ENCODE results near the gene RNF112.
"Not testable (repeated sequence)": the region's sequence is repeated elsewhere in the genome, so short reads cannot be mapped to it uniquely, and the experiment has no call there.

Gene RNF112

DNA sequence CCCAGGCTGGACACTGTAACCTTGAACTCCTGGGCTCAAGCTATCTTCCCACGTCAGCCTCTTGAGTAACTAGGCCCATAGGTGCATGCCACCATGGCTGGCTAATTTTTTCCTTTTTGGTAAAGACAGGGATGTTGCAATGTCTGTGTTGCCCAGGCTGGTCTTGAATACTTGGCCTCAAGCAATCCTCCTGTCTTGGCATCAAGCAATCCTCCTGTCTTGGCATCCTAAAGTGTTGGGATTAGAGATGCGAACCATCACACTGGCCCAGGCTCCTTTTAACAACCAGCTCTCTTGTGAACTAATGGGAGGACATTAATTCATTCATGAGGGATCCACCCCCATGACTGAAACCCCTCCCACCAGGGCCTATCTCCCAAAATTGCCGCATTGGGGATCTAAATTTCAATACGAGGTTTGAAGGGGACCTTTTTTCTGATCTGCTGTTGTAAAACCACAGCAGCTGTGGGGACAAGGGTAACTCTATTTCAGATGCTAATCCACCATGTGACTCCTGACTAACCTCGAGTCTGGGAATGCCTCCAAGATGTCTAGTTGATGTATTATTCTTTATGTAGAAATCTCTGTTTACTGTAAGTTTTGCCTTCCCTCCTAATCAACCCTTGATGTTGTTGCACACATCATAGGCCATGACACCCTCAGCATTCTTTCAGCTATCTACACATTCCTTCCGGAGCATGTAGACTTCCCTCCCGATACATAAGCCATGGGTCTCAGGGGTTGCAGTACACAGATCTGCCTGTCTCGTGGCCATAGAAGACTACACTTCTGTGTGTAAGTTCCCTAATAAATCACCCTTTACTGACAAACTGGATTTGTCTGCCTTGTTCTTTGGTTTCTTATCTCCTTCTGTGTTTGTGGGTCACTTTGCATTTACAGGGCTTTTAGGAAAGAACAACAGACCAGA lies 37.6 kb downstream of the RNF112 start:
- peak; percentile 15 for DNase-seq (ENCODE audit: low spot score)

DNA sequence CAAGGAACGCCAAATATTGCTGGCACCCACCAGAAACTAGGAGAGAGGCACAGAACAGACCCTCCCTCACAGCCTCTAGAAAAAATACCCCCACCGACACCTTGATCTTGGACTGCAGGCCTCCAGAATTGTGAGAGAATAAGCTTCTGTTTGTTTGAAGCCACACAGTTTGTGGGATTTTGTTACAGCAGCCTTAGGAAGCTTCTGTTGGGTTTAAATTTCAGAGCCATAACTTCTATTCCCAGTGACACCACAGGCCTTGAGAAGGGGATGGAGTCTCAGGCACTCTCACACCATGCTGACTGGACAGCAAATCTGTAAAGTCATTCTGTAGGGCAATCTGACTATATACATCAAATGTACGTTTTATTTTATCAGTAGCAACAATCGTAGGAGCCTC lies 38.6 kb downstream of the RNF112 start:
- DNase-seq (ENCODE audit: low spot score) = no peak

DNA sequence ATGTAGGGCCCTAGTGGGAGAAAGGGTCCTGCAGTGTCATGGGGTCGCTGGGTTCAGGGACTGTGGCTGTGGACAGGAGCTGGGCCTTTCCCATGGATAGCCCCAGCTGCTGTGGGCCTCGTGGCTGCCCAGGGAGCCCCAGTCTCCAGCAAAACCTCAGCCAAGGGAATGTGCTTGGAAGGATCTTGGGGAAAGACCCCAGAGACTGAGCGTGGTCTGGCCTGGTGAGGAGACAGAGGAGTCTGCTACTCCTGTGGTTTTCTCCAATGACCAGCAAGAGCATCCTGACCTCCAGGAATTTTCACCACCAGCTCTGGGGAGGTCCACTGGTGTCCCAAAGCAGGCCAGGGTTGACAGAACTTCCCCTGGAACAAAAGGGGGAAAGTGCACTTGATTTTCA lies 42.3 kb downstream of the RNF112 start:
- no peak for DNase-seq (ENCODE audit: low spot score)

DNA sequence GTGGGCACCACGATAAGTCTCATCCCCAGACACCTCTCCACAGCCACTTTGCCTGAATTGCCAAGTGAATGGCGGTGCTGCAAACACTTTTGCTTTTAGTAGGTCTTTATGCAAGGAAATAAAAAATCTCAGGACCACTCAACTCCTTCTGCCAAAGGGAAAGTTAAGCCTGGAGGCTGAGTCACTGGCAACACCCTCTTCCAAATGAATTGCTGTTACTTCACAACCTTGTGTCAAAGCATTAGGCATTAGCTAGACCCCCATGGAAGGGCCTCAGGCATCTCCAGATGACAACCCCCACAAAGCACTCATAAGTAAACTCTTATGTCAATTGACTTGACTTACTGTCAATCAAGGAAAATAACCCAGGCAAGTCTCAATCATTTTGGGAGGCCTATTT lies 43.0 kb downstream of the RNF112 start:
- DNase-seq (ENCODE audit: low spot score) = no peak

DNA sequence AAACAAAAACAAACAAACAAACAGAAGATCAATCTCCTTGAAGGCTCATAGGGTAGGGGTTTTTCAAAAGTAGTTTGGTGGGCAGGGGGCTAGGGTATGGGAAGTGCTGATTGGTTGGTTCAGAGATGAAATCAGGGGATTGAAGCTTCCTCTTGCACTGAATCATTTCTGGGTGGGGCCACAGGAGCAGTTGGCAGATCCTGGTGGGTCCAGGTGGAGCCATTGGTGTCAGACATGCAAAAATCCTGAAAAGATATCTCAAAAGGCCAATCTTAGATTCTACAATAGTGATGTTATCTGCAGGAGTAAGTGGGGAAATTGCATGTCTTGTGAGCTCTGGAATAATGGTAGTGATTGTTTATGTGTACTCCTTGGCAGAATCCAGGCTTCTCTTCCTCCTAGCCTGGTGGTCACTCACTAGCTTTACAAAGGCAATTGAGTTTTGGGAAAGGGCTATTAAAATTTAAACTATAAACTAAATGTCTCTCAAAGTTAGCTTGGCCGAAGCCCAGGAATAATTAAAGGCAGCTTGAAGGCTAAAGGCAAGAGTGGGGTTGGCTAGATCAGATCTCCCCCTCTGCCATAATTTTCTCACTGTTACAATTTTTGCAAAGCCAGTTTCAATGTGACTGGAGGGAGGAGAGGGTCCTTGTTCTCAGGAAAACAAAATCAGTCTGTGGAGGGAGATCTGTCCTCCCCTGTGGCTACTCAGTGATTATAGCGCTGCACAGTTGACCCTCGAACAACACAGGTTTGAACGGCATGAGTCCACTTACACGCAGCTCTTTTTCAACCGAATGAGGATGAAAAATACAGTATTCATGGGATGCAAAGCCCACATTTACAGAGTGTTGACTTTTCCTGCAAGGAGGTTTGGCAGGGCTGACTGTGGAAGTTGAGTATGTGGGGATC lies 45.2 kb downstream of the RNF112 start:
- DNase-seq (ENCODE audit: low spot score) = no peak

DNA sequence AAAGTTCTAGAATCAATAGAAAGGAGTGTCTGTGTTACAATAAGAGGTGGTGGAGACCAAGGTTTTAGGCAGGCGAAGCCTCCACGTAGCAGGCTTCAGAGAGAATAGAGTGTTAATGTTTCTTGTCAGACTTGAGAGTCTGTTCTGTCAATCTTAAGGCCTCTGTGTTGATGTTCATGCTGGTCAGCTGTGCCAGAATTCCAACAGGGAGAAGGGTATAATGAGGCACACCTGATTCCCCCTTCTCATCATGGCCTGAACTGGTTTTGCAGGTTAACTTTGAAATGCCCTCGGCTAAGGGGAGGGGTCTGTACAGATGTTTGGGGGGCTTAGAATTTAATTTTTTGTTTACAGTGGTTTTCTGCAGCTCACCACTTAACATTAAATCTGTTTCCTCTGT lies 46.0 kb downstream of the RNF112 start:
- no peak for DNase-seq (ENCODE audit: low spot score)

DNA sequence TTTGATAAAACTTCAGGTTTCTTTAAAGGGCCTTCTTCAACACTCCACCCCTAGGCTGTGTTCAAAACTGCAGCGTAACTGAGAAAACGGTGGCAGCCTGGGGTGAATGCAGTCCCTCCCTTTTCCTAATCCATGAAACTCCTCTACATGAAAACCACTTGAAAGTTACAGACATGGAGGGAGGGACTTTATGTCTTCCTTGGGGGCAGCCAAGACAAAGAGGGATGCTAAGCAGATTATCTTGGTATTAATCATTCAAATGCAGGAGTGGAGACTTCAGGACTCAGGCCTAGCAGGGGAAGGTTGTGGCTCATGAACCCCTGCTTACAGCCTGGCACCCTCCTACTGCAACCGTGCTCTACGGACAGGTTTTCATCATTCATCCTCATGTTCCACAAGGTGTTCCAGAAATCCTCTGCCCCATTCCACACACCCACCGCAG lies 46.8 kb downstream of the RNF112 start:
- no peak for DNase-seq (ENCODE audit: low spot score)

DNA sequence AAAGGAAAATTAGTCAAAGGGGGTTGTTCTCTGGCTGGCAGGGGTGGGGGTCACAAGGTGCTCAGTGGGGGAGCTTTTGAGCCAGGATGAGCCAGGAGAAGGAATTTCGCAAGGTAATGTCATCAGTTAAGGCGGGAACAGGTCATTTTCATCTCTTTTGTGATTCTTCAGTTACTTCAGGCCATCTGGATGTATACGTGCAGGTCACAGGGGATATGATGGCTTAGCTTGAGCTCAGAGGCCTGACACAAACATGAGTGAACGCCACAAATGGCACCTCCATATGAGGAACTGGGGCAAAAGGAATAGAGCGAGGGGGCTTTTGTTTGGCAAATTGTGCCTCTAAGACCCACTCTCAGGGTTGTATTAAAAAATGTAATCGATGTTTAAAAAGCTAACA lies 47.4 kb downstream of the RNF112 start:
- not testable (repeated sequence) for DNase-seq (ENCODE audit: low spot score)

DNA sequence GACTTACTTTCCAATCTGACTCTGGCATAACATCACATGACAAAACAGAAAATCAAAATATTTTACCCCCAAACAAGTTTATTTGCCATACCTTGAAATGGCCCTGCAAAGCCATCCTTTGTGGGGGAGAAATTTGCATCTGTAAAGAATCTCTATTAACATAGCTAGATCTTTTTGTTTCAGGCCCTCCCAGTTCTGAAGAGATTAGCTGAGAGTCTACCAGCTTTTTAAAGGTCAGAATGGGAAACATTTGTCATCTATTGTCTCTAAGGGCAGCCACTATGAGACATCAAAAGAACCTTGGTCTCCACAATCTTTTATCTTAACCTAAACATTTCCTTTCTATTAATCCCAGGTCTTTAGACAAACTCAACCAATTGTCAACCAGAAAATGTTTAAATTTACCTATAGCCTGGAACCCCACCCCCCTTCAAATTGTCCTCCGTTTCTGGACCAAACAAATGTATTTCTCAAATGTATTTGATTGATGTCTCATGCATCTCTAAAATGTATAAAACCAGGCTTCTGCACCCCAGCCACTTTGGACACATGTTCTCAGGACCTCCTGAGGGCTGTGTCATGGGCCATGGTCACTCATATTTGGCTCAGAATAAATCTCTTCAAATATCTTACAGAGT lies 48.1 kb downstream of the RNF112 start:
- DNase-seq (ENCODE audit: low spot score) = not testable (repeated sequence)

DNA sequence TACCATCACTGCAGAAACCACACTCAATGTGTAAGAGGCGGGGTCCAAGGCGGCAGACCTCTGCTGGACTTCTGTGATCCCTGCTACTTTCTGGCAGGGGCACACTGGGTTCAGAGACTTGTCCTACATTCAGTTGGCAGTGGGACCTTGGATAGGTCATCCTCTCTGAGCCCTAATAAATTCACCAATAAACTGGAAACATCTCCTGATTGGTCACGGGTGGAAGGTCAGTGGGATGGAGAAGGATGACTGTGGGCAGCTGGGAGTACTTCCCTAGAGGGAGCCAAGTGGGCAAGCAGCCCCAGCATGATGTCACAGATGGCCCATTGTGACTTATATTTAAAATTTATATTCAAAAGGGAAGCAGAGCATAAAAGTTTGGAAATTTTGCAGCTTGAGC lies 49.7 kb downstream of the RNF112 start:
- DNase-seq (ENCODE audit: low spot score) = peak; percentile 28

DNA sequence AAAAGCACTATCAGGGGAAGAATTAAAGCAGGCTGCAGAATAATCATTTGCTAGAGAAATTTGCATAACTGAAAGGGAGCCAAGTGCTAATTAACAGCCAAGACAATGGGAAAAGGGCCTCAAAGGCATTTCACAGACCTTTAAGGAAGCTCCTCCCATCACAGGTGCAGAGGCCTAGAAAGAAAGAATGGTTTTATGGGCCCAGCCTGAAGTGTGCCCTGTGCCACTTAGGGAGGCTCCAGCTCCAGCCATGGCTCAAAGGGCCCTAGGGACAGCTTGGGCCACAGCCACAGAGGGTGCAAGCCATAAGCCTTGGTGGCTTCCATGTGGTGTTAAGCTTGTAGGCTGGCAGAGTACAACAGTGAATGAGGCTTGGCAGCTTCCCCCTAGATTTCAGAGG lies 50.1 kb downstream of the RNF112 start:
- DNase-seq (ENCODE audit: low spot score) = peak; percentile 14

DNA sequence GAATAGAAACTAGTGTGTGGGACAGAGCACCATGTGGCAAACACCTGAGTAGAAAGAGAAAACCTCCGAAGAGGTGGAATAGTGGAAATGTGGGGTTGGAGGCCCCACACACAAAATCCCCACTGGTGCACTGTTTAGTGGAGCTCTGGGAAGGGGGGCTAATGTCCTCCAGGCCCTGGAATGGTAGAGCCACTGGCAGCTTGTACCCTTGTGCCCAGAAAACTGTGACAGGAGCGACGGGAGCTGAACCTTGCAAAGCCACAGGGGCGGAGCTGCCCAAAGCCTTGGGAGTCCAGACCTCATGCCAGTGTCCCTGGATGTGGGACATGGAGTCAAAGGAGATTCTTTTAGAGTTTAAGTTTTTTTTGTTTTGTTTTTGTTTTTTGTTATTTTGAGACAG lies 50.6 kb downstream of the RNF112 start:
- no peak for DNase-seq (ENCODE audit: low spot score)

DNA sequence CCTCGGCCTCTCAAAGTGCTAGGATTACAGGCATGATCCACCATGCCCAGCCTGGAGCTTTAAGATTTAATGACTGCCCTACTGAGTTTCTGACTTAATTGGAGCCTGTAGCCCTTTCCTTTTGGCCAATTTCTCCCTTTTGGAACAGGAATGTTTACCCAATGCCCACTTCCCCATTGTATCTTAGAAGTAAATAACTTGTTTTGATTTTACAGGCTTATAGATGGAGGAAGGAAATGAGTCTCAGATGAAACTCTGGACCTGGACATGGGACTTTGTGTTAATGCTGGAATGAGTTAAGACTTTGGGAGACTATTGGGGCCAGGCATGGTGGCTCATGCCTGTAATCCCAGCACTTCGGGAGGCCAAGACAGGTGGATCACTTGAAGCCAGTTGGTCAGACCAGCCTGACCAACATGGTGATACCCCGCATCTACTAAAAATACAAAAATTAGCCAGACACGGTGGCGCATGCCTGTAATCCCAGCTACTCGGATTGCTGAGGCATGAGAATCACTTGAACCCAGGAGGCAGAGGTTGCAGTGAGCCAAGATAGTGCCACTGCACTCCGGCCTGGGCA lies 51.5 kb downstream of the RNF112 start:
- not testable (repeated sequence) for DNase-seq (ENCODE audit: low spot score)

DNA sequence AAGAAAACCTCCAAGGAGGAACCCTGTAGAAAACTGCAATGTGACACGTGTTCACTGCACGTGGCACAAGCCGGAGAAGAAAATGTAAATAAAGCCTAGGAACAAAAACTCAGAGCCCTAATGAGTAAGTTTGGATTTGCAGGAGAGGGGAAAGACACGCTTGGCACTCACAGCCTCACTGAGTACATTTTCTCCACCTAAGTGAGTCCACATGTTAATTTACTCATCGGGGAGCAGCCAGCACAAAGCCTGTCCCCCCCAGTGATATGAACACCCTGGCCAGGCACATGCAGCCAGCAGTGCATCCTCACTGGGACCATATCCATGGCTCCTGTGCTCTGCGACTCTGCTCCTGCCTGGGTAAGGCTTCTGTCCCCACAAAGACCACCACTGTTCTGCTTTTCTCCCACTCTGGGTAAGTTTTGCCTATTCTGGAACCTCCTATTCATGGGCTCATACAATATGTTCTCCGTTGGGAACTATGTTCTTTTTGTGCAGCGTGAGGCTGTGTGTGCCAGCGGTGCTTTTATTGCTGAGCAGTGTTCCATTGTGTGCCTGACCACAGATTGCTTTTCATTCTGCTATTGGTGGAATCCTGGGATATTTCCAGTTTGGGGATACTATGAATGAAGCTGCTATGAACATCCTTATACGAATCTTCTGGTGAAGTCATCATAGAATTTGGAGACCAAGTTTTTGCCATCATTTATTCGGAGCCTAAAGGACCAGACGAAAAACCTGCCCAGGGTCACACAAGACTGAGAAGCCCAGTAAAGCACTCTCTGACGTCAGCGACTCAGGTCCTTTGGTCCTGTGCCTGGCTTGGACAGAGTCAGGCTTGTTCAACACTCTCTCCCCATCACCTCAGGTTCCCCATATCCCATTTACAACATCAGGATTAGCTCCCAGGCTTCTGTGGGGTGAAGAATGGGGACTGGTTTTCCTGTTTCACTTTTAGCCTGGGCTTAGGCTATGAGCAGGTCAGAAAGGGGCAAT lies 53.3 kb downstream of the RNF112 start:
- DNase-seq (ENCODE audit: low spot score) = no peak
